ENCODE data around the gene CCDC18. TPM values are rescaled to one million over a fixed set of nuclear protein-coding genes. Genes with fewer than 3 reads are reported as not detected.

CCDC18 gene
- total RNA-seq: 8.6 and 11.1 TPM in 2 replicates

GRCh38 chr1:93180723-93181613, at the start of gene CCDC18:
Gene CCDC18 (plus strand): TSS chr1:93180724. CDS start chr1:93183362, 2,638 bp downstream.

GRCh38 chr1:93179886-93180722, 420 bp upstream of the CCDC18 start, which contains the start of gene TMED5:
Gene TMED5 (minus strand): TSS chr1:93180413. CDS start chr1:93180242, 171 bp downstream.

Other genes with a start within 250 kb of the CCDC18 start
- gene DIPK1A, start 219.3 kb upstream of the CCDC18 start, total RNA-seq: 4.5 and 5.3 TPM in 2 replicates
- 14.8 and 17.4 TPM in 2 replicates for gene MTF2, start 101.4 kb upstream of the CCDC18 start, total RNA-seq
- gene TMED5, start 311 bp upstream of the CCDC18 start, total RNA-seq: 49.1 and 54.6 TPM in 2 replicates
- gene DR1, start 165.2 kb downstream of the CCDC18 start, total RNA-seq: 28.9 and 43.8 TPM in 2 replicates